Amniotic epithelial cell (primary cell): ENCODE measurements around the gene SSR2.

Experiments
- DNase-seq: peaks from one replicate; pipeline ENCODE4 v3.0.0-alpha.2; 2010; ENCODE audit warnings: low read depth

The SSR2 gene

GRCh38 chr1:156020293-156021092 lies at the start of gene SSR2:
TSS of gene SSR2 (minus strand) at chr1:156020951. CDS start at chr1:156020167, 784 bp downstream.
- DNase-seq = peak; percentile 92

GRCh38 chr1:156070548-156070947 lies 49.8 kb upstream of the SSR2 start:
- DNase-seq = no peak

- DNase-seq = no peak
These were observed 49.0 kb upstream of the SSR2 start for GRCh38 chr1:156069490-156070455.

GRCh38 chr1:156067262-156067661 lies 46.5 kb upstream of the SSR2 start:
- no peak for DNase-seq

GRCh38 chr1:156065871-156066270 lies 45.1 kb upstream of the SSR2 start:
- no peak for DNase-seq

GRCh38 chr1:156065212-156065611 lies 44.5 kb upstream of the SSR2 start:
- DNase-seq = no peak

- no peak for DNase-seq
These were observed 43.9 kb upstream of the SSR2 start for GRCh38 chr1:156064615-156065014.

- no peak for DNase-seq
These were observed 43.2 kb upstream of the SSR2 start for GRCh38 chr1:156063997-156064285.

- DNase-seq = peak; percentile 33
These were observed 41.4 kb upstream of the SSR2 start for GRCh38 chr1:156062189-156062588.

GRCh38 chr1:156060937-156061636 lies 40.3 kb upstream of the SSR2 start, which contains the start of gene RAB25:
TSS of gene RAB25 (plus strand) at chr1:156061160. CDS start at chr1:156061401, 241 bp downstream.
- DNase-seq = no peak

GRCh38 chr1:156056326-156056849 lies 35.6 kb upstream of the SSR2 start:
- DNase-seq = no peak

GRCh38 chr1:156055281-156056048 lies 34.7 kb upstream of the SSR2 start:
- no peak for DNase-seq

- peak; percentile 94 for DNase-seq
These were observed 33.9 kb upstream of the SSR2 start, which contains the start of gene LAMTOR2 for GRCh38 chr1:156054500-156055280. TSS of gene LAMTOR2 (plus strand) at chr1:156054782. CDS start at chr1:156054890, 108 bp downstream.

GRCh38 chr1:156053768-156054499 lies 33.2 kb upstream of the SSR2 start, which contains the start of gene UBQLN4:
TSS of gene UBQLN4 (minus strand) at chr1:156053798. CDS start at chr1:156053701, 97 bp downstream.
- peak; percentile 84 for DNase-seq

- peak; percentile 69 for DNase-seq
These were observed 32.4 kb upstream of the SSR2 start for GRCh38 chr1:156052862-156053767.

- no peak for DNase-seq
These were observed 30.4 kb upstream of the SSR2 start for GRCh38 chr1:156051011-156051725.

GRCh38 chr1:156050376-156050775 lies 29.6 kb upstream of the SSR2 start:
- no peak for DNase-seq
